Measurements from ENCODE around the gene SHISA2. TPM values are rescaled to one million over a fixed set of nuclear protein-coding genes. Genes with fewer than 3 reads are reported as not detected.

The SHISA2 gene
- total RNA-seq, 1 donor from 2014 or later = not detected

DNA sequence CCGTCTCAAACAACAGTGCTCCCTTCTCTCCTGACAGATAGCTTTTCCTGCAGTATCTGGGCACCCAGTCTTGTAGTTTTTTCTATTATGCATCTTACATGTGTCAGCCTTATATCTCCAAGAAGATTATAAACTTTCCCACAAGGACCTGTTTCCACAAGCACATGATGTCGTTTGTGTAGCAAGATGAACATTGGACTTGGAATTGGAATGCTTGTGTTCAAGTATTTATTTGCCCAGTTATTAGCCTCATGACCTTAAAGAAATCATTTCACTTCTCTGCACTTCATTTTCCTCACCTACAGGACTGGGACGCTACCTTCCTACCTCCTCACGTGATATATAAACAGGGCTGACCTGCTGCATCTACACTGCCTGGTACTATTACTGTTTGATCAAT lies 21.5 kb downstream of the SHISA2 start:
- TF ChIP-seq POLR2AphosphoS5 (IDR thresholded peaks at IDR 0.05; ENCODE audit: insufficient read depth in 1 of 2, low read depth in 1 of 2) (no peak), POLR2A (IDR thresholded peaks at IDR 0.05) (no peak)
- TF ChIP-seq, protein P1, sequence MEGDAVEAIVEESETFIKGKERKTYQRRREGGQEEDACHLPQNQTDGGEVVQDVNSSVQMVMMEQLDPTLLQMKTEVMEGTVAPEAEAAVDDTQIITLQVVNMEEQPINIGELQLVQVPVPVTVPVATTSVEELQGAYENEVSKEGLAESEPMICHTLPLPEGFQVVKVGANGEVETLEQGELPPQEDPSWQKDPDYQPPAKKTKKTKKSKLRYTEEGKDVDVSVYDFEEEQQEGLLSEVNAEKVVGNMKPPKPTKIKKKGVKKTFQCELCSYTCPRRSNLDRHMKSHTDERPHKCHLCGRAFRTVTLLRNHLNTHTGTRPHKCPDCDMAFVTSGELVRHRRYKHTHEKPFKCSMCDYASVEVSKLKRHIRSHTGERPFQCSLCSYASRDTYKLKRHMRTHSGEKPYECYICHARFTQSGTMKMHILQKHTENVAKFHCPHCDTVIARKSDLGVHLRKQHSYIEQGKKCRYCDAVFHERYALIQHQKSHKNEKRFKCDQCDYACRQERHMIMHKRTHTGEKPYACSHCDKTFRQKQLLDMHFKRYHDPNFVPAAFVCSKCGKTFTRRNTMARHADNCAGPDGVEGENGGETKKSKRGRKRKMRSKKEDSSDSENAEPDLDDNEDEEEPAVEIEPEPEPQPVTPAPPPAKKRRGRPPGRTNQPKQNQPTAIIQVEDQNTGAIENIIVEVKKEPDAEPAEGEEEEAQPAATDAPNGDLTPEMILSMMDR (IDR thresholded peaks at IDR 0.05) = no peak
- no peaks in the 10 kb centered on the region for H3K36me3 ChIP-seq
- no peak for DNase-seq (ENCODE audit: extremely low spot score in 2 of 2)
- no peak overlapping the region for H3K4me3 ChIP-seq
- H3K9me3 ChIP-seq = no peaks in the 10 kb centered on the region
- intact Hi-C loops (cut with DNase I) = no loop called here
- no peaks in the 10 kb centered on the region for H3K27me3 ChIP-seq
- H3K27ac ChIP-seq = no peak overlapping the region
- no peaks in the 10 kb centered on the region for H3K4me1 ChIP-seq

DNA sequence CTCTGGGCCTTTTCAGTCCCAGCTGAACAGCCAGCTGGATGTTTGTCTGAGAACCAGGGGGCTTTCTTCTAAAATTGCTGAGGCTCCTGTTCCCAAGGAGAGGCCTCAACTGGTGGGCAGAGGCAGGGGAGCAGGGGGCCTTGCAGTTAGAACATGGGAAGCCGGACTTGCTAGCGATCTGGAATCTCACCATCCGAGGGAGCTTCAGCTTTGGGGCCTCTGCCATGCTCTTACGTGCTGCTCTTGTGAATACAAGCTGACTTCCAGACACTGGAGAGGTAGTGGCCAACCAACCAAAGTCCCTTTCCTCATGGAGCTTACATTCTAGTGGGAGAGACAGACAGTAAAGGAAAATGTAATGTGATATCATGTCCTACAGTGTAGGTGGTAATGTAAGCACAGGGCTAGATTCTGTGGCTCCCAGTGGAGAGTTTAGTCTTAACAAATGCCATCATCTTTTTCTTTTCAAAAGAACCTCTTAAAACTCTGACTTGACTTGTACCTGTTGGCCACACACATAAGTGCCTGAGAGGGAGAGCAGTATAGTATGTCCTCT lies 22.2 kb downstream of the SHISA2 start:
- Histone ChIP-seq H3K4me1 (no peaks in the 10 kb centered on the region), H3K36me3 (no peaks in the 10 kb centered on the region), H3K27ac (no peak overlapping the region), H3K4me3 (no peak overlapping the region), H3K27me3 (no peaks in the 10 kb centered on the region), H3K9me3 (no peaks in the 10 kb centered on the region)
- TF ChIP-seq, protein P1 (IDR thresholded peaks at IDR 0.05) = no peak
- TF ChIP-seq POLR2A (IDR thresholded peaks at IDR 0.05) (no peak), POLR2AphosphoS5 (IDR thresholded peaks at IDR 0.05; ENCODE audit: insufficient read depth in 1 of 2, low read depth in 1 of 2) (no peak)
- intact Hi-C loops (cut with DNase I) = no loop called here
- peak; percentile 49 to 77 for DNase-seq (ENCODE audit: extremely low spot score in 2 of 2)

DNA sequence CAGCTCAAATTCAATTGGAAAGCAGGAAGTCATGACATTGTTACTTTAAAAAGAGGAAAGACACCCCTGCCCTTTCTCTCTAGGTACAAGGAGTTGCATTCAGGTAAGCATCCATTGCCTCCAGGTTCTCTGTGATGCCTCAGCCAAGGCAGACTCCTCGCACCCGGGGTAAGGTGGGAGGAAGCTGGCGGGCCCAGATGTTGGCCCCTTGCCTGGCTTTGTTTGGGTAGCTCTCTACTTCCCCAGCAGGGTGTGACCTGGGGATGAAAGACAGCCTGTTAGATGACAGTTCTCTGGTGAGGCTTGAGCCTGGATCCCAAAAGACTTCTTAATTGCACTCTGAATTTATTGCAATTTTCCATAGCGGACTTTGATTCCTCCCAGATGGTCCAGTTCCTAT lies 25.6 kb downstream of the SHISA2 start:
- peak; percentile 40 to 54 for DNase-seq (ENCODE audit: extremely low spot score in 2 of 2)
- H3K4me3 ChIP-seq = no peak overlapping the region
- no peak overlapping the region for H3K27ac ChIP-seq
- no peak for TF ChIP-seq POLR2AphosphoS5 (IDR thresholded peaks at IDR 0.05; ENCODE audit: insufficient read depth in 1 of 2, low read depth in 1 of 2)
- TF ChIP-seq POLR2A (IDR thresholded peaks at IDR 0.05) = no peak
- TF ChIP-seq, protein P1 (IDR thresholded peaks at IDR 0.05) = no peak
- H3K4me1 ChIP-seq = no peaks in the 10 kb centered on the region
- H3K36me3 ChIP-seq = no peaks in the 10 kb centered on the region
- no peaks in the 10 kb centered on the region for H3K9me3 ChIP-seq
- intact Hi-C loops (cut with DNase I) = no loop called here
- no peaks in the 10 kb centered on the region for H3K27me3 ChIP-seq

DNA sequence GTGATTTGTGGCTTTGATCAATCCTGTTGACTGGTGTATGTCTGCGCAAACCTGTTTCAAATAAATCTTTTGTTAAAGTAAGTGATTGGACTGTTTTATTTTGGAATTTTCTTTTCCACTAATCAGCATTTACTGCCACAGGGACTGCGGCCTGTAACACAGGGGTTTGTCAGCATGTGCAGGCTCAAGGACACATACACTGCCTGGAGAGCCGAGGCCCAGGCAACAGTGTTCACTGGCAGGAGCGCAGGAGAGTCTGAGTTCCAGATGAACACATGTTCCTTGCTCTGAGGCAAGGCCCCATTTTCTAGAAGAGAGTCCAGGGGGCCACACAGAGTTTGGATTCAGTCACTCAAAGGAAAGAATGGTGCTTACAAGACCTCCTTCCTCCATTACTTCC lies 26.0 kb downstream of the SHISA2 start:
- no peaks in the 10 kb centered on the region for H3K4me1 ChIP-seq
- TF ChIP-seq POLR2AphosphoS5 (IDR thresholded peaks at IDR 0.05; ENCODE audit: insufficient read depth in 1 of 2, low read depth in 1 of 2) = no peak
- TF ChIP-seq POLR2A (IDR thresholded peaks at IDR 0.05) = no peak
- intact Hi-C loops (cut with DNase I) = no loop called here

DNA sequence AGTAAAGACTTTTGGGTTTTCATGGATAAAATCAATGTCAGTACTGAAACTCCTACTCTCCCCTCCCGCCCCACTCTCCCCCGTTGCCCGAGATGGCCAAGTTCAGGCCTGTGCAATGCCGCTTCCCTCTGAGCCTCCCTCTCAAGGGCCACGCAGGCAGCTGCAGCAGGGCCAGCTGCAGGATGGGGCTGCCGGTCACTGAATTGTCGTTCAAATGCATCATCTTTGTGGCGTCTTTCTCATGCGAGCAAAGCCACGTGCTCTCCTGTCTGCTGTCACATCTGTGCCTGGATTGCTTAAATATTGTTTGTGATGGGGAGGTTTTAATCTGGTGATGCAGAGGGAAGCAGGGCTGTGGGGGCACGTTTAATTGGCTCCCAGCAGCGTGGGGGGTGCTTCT lies 26.6 kb downstream of the SHISA2 start:
- peak in 1 of 2 donors; percentile 52 for DNase-seq (ENCODE audit: extremely low spot score in 2 of 2)
- no peaks in the 10 kb centered on the region for H3K36me3 ChIP-seq
- intact Hi-C loops (cut with DNase I) = no loop called here
- no peaks in the 10 kb centered on the region for H3K4me1 ChIP-seq
- no peaks in the 10 kb centered on the region for H3K9me3 ChIP-seq
- no peak overlapping the region for H3K4me3 ChIP-seq
- no peaks in the 10 kb centered on the region for H3K27me3 ChIP-seq
- no peak overlapping the region for H3K27ac ChIP-seq
- TF ChIP-seq POLR2AphosphoS5 (IDR thresholded peaks at IDR 0.05; ENCODE audit: insufficient read depth in 1 of 2, low read depth in 1 of 2) = no peak
- TF ChIP-seq, protein P1 (IDR thresholded peaks at IDR 0.05) = no peak
- TF ChIP-seq POLR2A (IDR thresholded peaks at IDR 0.05) = no peak

More for the DNA sequence above, 26.0 kb downstream of the SHISA2 start:
- no peak overlapping the region for H3K4me3 ChIP-seq
- H3K27ac ChIP-seq = no peak overlapping the region
- H3K9me3 ChIP-seq = no peaks in the 10 kb centered on the region
- H3K27me3 ChIP-seq = no peaks in the 10 kb centered on the region
- H3K36me3 ChIP-seq = no peaks in the 10 kb centered on the region
- DNase-seq (ENCODE audit: extremely low spot score in 2 of 2) = peak in 1 of 2 donors; percentile 34

All from vagina (tissue), 2 donors.